HepG2 (cell line): ENCODE measurements around the gene ZRANB2. TPM values are rescaled to one million over a fixed set of nuclear protein-coding genes. Genes with fewer than 3 reads are reported as not detected.

Source experiments
- ATAC-seq: fragments of 200-7000 bp; cut with Tn5 transposase; 3 replicates; pipeline ENCODE4 v1.9.1; 2020; ENCODE audit warnings: mild to moderate bottlenecking, moderate library complexity
- BruUV-seq: library from RNA; stranded (reverse); fragments of 400-500 nt; replicated peaks from 2 replicates; lab custom pipeline; 2021; lab: Mats Ljungman, UMichigan
- CTCF ChIA-PET: fragments of 300-600 bp; formaldehyde crosslinking; extraction: SDS; loops from one replicate; lab custom pipeline; 2021; ENCODE audit warnings: low total read pairs, inconsistent platforms, low intra/inter-chr PET ratio; lab: Yijun Ruan, JAX
- POLR2A ChIA-PET: fragments of 350-600 bp; sonication (Branson Sonifier 250); formaldehyde crosslinking; loops from one replicate; lab custom pipeline; 2020; ENCODE audit warnings: antibody characterized with exemption, inconsistent platforms; lab: Yijun Ruan, JAX
- DNase-seq: peaks from one replicate; pipeline ENCODE4 v3.0.0-alpha.2; 2015; ENCODE audit warnings: low spot score
- FAIRE-seq: peaks from 3 replicates; lab custom pipeline; 2011; peaks lifted over from hg19 to GRCh38; lab: Jason Lieb, UNC
- H2AFZ ChIP-seq: one replicate; pipeline ENCODE4 v1.6.1; 2011; ENCODE audit warnings: low read length, inconsistent platforms
- H3K27ac ChIP-seq: fragments of 300-600 bp; 3 replicates; pipeline ENCODE4 v1.8.0; 2011; ENCODE audit warnings: mixed run types, mild to moderate bottlenecking, mixed read lengths, low read length, inconsistent platforms; ENCODE audit not compliant: insufficient read depth; ENCODE audit errors: extremely low read length
- H3K27me3 ChIP-seq, 2 experiments: fragments of 200-600 bp in 1 of 2; 2 replicates in 1 of 2; 3 replicates in 1 of 2; pipeline versions ENCODE4 v1.6.0 to v1.8.0; 2011; ENCODE audit warnings: low read length in 2 of 2, mild to moderate bottlenecking in 2 of 2, moderate library complexity in 2 of 2, inconsistent platforms in 1 of 2; ENCODE audit not compliant: insufficient read depth in 2 of 2, control insufficient read depth in 1 of 2
- H3K36me3 ChIP-seq, 2 experiments: fragments of 200-600 bp in 1 of 2; replicated peaks in 1 of 2; 2 replicates in 1 of 2; 3 replicates in 1 of 2; pipeline versions ENCODE4 v1.5.1 to v1.8.0; 2011; ENCODE audit warnings: low read length in 2 of 2, inconsistent platforms in 1 of 2; ENCODE audit not compliant: insufficient read depth in 2 of 2, control insufficient read depth in 1 of 2
- H3K4me1 ChIP-seq: 2 replicates; pipeline ENCODE4 v1.5.1; 2012; ENCODE audit warnings: low read length, inconsistent platforms; ENCODE audit not compliant: insufficient read depth
- H3K4me2 ChIP-seq: 2 replicates; pipeline ENCODE4 v1.6.0; 2011; ENCODE audit warnings: low read depth, low read length, inconsistent platforms
- H3K4me3 ChIP-seq, 3 experiments: fragments of 200-600 bp in 1 of 3; sonication (generic), shearing (Covaris generic) in 1 of 3; replicated peaks in 1 of 3; 2 replicates each; pipeline ENCODE4 v1.5.1; 2011 to 2016; ENCODE audit warnings: low read length in 3 of 3, inconsistent platforms in 2 of 3, low read depth in 2 of 3, mild to moderate bottlenecking in 2 of 3, control low read depth in 1 of 3, mixed read lengths in 1 of 3; ENCODE audit not compliant: insufficient read depth in 1 of 3
- H3K79me2 ChIP-seq: one replicate; pipeline ENCODE4 v1.6.1; 2011; ENCODE audit warnings: low read length, inconsistent platforms; ENCODE audit not compliant: insufficient read depth
- H3K9ac ChIP-seq: 2 replicates; pipeline ENCODE4 v1.6.0; 2011; ENCODE audit warnings: mild to moderate bottlenecking, low read depth, low read length, inconsistent platforms; ENCODE audit not compliant: insufficient read depth
- H3K9me3 ChIP-seq: 2 replicates; pipeline ENCODE4 v1.5.1; 2012; ENCODE audit warnings: mild to moderate bottlenecking, low read length
- H4K20me1 ChIP-seq: 2 replicates; pipeline ENCODE4 v1.6.0; 2011; ENCODE audit warnings: inconsistent platforms, mild to moderate bottlenecking, low read length, moderate library complexity; ENCODE audit not compliant: insufficient read depth
- MED8 ChIP-seq: sonication (generic); formaldehyde crosslinking; IDR thresholded peaks from 2 replicates; pipeline ENCODE4 v1.8.1; 2023; ENCODE audit warnings: mild to moderate bottlenecking, missing genetic modification reagents; ENCODE audit not compliant: insufficient replicate concordance
- NAIF1 ChIP-seq: sonication (generic); formaldehyde crosslinking; IDR thresholded peaks from 2 replicates; pipeline ENCODE4 v1.5.0; 2020; ENCODE audit warnings: mild to moderate bottlenecking, missing genetic modification reagents, borderline replicate concordance
- SAFB2 ChIP-seq: sonication (generic); formaldehyde crosslinking; IDR thresholded peaks from 2 replicates; pipeline ENCODE4 v1.5.1; 2020; ENCODE audit warnings: missing genetic modification reagents, low read depth, mild to moderate bottlenecking, borderline replicate concordance
- TCF12 ChIP-seq, 2 experiments: fragments of 450-650 bp in 1 of 2; sonication (generic) in 1 of 2; formaldehyde crosslinking in 1 of 2; IDR thresholded peaks; 2 replicates each; pipeline versions ENCODE4 v1.6.1 to v1.8.0; 2017 to 2022; ENCODE audit warnings: antibody characterized with exemption in 1 of 2, mild to moderate bottlenecking in 1 of 2, missing genetic modification reagents in 1 of 2, moderate library complexity in 1 of 2
- ZNF143 ChIP-seq: sonication (generic); formaldehyde crosslinking; IDR thresholded peaks from 2 replicates; pipeline ENCODE4 v1.4.0; 2020; ENCODE audit warnings: missing genetic modification reagents
- ZNF496 ChIP-seq: sonication (generic); formaldehyde crosslinking; IDR thresholded peaks from 2 replicates; pipeline ENCODE4 v1.8.1; 2023; ENCODE audit warnings: mild to moderate bottlenecking, moderate library complexity, missing genetic modification reagents; ENCODE audit not compliant: insufficient replicate concordance
- ZNF501 ChIP-seq: sonication (generic); formaldehyde crosslinking; IDR thresholded peaks from 2 replicates; pipeline ENCODE4 v1.5.1; 2020; ENCODE audit warnings: mild to moderate bottlenecking, moderate library complexity, missing genetic modification reagents
- ZNF878 ChIP-seq: sonication (generic); formaldehyde crosslinking; IDR thresholded peaks from 2 replicates; pipeline ENCODE4 v1.8.1; 2023; ENCODE audit warnings: mild to moderate bottlenecking, missing genetic modification reagents, moderate library complexity
- WGBS: methylation state at CpG from one replicate; pipeline ENCODE4 v1.1.6; 2017; ENCODE audit warnings: low lambda C conversion rate; 5-methylcytosine and 5-hydroxymethylcytosine counted together
- in situ Hi-C: cut with HindIII; loops from 2 replicates; pipeline ENCODE4 v1.10.0; 2017; ENCODE audit warnings: low pct_unique_long_range_greater_than_20kb; ENCODE audit not compliant: extremely low pct_ligation_motif_present
- intact Hi-C: fragments of 100-400 bp; cut with micrococcal nuclease; formaldehyde crosslinking; loops from one replicate; pipeline ENCODE4 v1.10.0; 2022; ENCODE audit not compliant: unreplicated experiment
- polyA plus RNA-seq, 8 experiments: library from polyadenylated mRNA; depleted of rRNA in 3 of 8; stranded (reverse) in 7 of 8; unstranded in 1 of 8; fragments of >200 nt; fragmentation: Illumina TruSeq in 4 of 8; extraction: Trizol in 4 of 8; gene quantifications; 2 replicates each; pipeline versions ENCODE4 v1.2.1 to v1.2.3, GENCODE V29; 2011 to 2016; ENCODE audit warnings: low read depth in 4 of 8, missing spikeins in 1 of 8, mixed read lengths in 1 of 8; ENCODE audit not compliant: insufficient read depth in 1 of 8
- total RNA-seq, 5 experiments: library from RNA; depleted of rRNA; stranded (reverse); fragments of >200 nt; fragmentation: Illumina TruSeq; extraction: Trizol; gene quantifications; 2 replicates each; pipeline ENCODE4 v1.2.3, GENCODE V29; 2016; ENCODE audit warnings: low read depth in 1 of 5
- TF ChIP-seq, protein P1 (sequence below): sonication (generic); formaldehyde crosslinking; IDR thresholded peaks from 2 replicates; pipeline ENCODE4 v1.5.1; 2020; ENCODE audit warnings: mild to moderate bottlenecking, missing genetic modification reagents, borderline replicate concordance
- TF ChIP-seq, protein P2 (sequence below): sonication (generic); formaldehyde crosslinking; IDR thresholded peaks from 2 replicates; pipeline ENCODE4 v1.4.0; 2020; ENCODE audit warnings: missing genetic modification reagents, borderline replicate concordance
- TF ChIP-seq, protein P3 (sequence below): sonication (generic); formaldehyde crosslinking; IDR thresholded peaks from 2 replicates; pipeline ENCODE4 v1.4.0; 2020; ENCODE audit warnings: mild to moderate bottlenecking, missing genetic modification reagents

ZRANB2 gene
- total and polyA plus RNA-seq, 2 of the 13 experiments (the other 11 are each of a cell fraction or from before 2014, with no cell fraction given): 43.0 to 45.4 TPM

DNA sequence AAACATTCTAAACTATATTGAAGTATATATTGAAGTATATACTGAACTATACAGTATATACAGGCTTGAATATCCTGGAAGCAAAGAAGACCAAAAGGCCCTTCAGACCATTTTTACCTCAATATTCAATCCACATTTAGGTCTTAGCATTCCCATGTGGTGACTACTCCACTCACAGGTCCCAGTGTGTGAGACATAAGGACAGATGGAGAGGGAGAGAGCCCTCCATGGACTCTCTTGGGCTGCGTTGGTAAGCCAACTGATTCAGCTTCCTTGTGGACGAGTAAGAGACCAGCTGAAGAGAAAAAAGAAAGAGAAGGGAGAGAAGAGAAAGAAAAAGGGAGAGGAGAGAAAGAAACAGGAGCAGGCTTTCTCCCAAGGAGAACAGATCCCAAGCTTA is 37.3 kb upstream of the ZRANB2 start:
- no peaks in the 10 kb centered on the region for H3K4me1 ChIP-seq
- ATAC-seq (no peak), DNase-seq (no peak), FAIRE-seq (no peak)
- H3K9me3 ChIP-seq: peaks cover 39% of the 10 kb centered on the region
- BruUV-seq: no TSS peak
- no peak overlapping the region for H3K4me2 ChIP-seq
- no peaks in the 10 kb centered on the region for H3K27me3 ChIP-seq
- H2AFZ ChIP-seq: no peak overlapping the region
- in situ Hi-C loops (no loop called here), intact Hi-C loops (no loop called here)
- ChIA-PET POLR2A (no interaction called here), CTCF (no interaction called here)
- H3K9ac ChIP-seq: no peak overlapping the region
- no peaks in the 10 kb centered on the region for H3K36me3 ChIP-seq
- H4K20me1 ChIP-seq: no peaks in the 10 kb centered on the region
- H3K27ac ChIP-seq: no peak overlapping the region
- WGBS: 13% methylated on average over 2 of the region's 2 CpGs
- H3K79me2 ChIP-seq: no peaks in the 10 kb centered on the region
- TF ChIP-seq MED8 (no peak), ZNF878 (no peak), NAIF1 (CRISPR knock-in tag) (no peak), ZNF143 (no peak), ZNF496 (CRISPR knock-in tag) (no peak), TCF12 (IDR thresholded peaks at IDR 0.05) (no peak), TCF12 (CRISPR knock-in tag; IDR thresholded peaks at IDR 0.05) (no peak), SAFB2 (CRISPR knock-in tag) (no peak), ZNF501 (CRISPR knock-in tag) (no peak)
- TF ChIP-seq, protein P1, sequence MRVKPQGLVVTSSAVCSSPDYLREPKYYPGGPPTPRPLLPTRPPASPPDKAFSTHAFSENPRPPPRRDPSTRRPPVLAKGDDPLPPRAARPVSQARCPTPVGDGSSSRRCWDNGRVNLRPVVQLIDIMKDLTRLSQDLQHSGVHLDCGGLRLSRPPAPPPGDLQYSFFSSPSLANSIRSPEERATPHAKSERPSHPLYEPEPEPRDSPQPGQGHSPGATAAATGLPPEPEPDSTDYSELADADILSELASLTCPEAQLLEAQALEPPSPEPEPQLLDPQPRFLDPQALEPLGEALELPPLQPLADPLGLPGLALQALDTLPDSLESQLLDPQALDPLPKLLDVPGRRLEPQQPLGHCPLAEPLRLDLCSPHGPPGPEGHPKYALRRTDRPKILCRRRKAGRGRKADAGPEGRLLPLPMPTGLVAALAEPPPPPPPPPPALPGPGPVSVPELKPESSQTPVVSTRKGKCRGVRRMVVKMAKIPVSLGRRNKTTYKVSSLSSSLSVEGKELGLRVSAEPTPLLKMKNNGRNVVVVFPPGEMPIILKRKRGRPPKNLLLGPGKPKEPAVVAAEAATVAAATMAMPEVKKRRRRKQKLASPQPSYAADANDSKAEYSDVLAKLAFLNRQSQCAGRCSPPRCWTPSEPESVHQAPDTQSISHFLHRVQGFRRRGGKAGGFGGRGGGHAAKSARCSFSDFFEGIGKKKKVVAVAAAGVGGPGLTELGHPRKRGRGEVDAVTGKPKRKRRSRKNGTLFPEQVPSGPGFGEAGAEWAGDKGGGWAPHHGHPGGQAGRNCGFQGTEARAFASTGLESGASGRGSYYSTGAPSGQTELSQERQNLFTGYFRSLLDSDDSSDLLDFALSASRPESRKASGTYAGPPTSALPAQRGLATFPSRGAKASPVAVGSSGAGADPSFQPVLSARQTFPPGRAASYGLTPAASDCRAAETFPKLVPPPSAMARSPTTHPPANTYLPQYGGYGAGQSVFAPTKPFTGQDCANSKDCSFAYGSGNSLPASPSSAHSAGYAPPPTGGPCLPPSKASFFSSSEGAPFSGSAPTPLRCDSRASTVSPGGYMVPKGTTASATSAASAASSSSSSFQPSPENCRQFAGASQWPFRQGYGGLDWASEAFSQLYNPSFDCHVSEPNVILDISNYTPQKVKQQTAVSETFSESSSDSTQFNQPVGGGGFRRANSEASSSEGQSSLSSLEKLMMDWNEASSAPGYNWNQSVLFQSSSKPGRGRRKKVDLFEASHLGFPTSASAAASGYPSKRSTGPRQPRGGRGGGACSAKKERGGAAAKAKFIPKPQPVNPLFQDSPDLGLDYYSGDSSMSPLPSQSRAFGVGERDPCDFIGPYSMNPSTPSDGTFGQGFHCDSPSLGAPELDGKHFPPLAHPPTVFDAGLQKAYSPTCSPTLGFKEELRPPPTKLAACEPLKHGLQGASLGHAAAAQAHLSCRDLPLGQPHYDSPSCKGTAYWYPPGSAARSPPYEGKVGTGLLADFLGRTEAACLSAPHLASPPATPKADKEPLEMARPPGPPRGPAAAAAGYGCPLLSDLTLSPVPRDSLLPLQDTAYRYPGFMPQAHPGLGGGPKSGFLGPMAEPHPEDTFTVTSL (CRISPR knock-in tag): no peak
- TF ChIP-seq, protein P2, sequence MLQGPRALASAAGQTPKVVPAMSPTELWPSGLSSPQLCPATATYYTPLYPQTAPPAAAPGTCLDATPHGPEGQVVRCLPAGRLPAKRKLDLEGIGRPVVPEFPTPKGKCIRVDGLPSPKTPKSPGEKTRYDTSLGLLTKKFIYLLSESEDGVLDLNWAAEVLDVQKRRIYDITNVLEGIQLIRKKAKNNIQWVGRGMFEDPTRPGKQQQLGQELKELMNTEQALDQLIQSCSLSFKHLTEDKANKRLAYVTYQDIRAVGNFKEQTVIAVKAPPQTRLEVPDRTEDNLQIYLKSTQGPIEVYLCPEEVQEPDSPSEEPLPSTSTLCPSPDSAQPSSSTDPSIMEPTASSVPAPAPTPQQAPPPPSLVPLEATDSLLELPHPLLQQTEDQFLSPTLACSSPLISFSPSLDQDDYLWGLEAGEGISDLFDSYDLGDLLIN (CRISPR knock-in tag): no peak
- TF ChIP-seq, protein P3, sequence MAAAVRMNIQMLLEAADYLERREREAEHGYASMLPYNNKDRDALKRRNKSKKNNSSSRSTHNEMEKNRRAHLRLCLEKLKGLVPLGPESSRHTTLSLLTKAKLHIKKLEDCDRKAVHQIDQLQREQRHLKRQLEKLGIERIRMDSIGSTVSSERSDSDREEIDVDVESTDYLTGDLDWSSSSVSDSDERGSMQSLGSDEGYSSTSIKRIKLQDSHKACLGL (CRISPR knock-in tag): no peak
- no peak overlapping the region for H3K4me3 ChIP-seq
